Adrenal gland (tissue), 5 donors: ENCODE measurements around the gene TTN.

Experiments used
- CTCF ChIP-seq, 6 experiments: fragments of 450-650 bp in 4 of 6; fragments of 200-600 bp in 2 of 6; sonication (generic) in 1 of 6; IDR thresholded peaks; 1 replicate in 5 of 6; 2 replicates in 1 of 6; pipeline versions ENCODE4 v1.5.1 to v1.8.0; 2016 to 2021; ENCODE audit warnings: antibody characterized with exemption in 6 of 6, mild to moderate bottlenecking in 2 of 6, moderate library complexity in 1 of 6
- POLR2A ChIP-seq, 2 donors: fragments of 450-650 bp; IDR thresholded peaks; one replicate each; pipeline ENCODE4 v1.6.1; 2017; ENCODE audit warnings: antibody characterized with exemption in 2 of 2, mild to moderate bottlenecking in 2 of 2, moderate library complexity in 1 of 2
- donor health status: DM: no; HTN: no; CAD: no.

- TF ChIP-seq CTCF (IDR thresholded peaks at IDR 0.05) (no peak), POLR2A (IDR thresholded peaks at IDR 0.05) (no peak)
These were observed 29.6 kb downstream of the TTN start for GRCh38 chr2:178777577-178777976.
